GM18907 (cell line): ENCODE data around the gene OPA1.

Experiments used
- ATAC-seq: cut with Tn5 transposase; IDR thresholded peaks from one replicate; pipeline ENCODE4 v1.9.1; 2021; ENCODE audit warnings: mild to moderate bottlenecking, moderate library complexity; ENCODE audit not compliant: unreplicated experiment

The OPA1 gene

GRCh38 chr3:193592841-193593667, at the start of gene OPA1:
Gene OPA1, plus strand, starts transcription at chr3:193593208. Its CDS starts 170 bp downstream, at chr3:193593378.
- ATAC-seq: peak; percentile 98

- no peak for ATAC-seq
Observed at GRCh38 chr3:193544289-193544688, 48.7 kb upstream of the OPA1 start.

GRCh38 chr3:193545304-193545703, 47.7 kb upstream of the OPA1 start:
- ATAC-seq: no peak

- ATAC-seq: no peak
Observed at GRCh38 chr3:193546129-193546528, 46.9 kb upstream of the OPA1 start.

GRCh38 chr3:193548406-193548805, 44.6 kb upstream of the OPA1 start:
- ATAC-seq: no peak

- ATAC-seq: no peak
Observed at GRCh38 chr3:193552923-193553322, 40.1 kb upstream of the OPA1 start.

- no peak for ATAC-seq
Observed at GRCh38 chr3:193553586-193553985, 39.4 kb upstream of the OPA1 start.

GRCh38 chr3:193554811-193555210, 38.2 kb upstream of the OPA1 start, which contains the start of gene ATP13A4:
Gene ATP13A4, minus strand, starts transcription at chr3:193554895. Its CDS starts 96 bp downstream, at chr3:193554799.
- ATAC-seq: no peak

- no peak for ATAC-seq
Observed at GRCh38 chr3:193556841-193557240, 36.2 kb upstream of the OPA1 start.

GRCh38 chr3:193559100-193559499, 33.9 kb upstream of the OPA1 start:
- no peak for ATAC-seq

GRCh38 chr3:193560091-193560490, 32.9 kb upstream of the OPA1 start:
- ATAC-seq: no peak

- no peak for ATAC-seq
Observed at GRCh38 chr3:193560870-193561269, 32.1 kb upstream of the OPA1 start.

GRCh38 chr3:193563426-193563825, 29.6 kb upstream of the OPA1 start:
- ATAC-seq: no peak

- ATAC-seq: no peak
Observed at GRCh38 chr3:193564012-193564411, 29.0 kb upstream of the OPA1 start.

- ATAC-seq: no peak
Observed at GRCh38 chr3:193569119-193569518, 23.9 kb upstream of the OPA1 start.

GRCh38 chr3:193572426-193572908, 20.5 kb upstream of the OPA1 start:
- peak; percentile 79 for ATAC-seq

GRCh38 chr3:193573403-193574191, 19.4 kb upstream of the OPA1 start:
- ATAC-seq: no peak

- peak; percentile 62 for ATAC-seq
Observed at GRCh38 chr3:193574488-193575070, 18.4 kb upstream of the OPA1 start.

- no peak for ATAC-seq
Observed at GRCh38 chr3:193585530-193585929, 7.5 kb upstream of the OPA1 start.

GRCh38 chr3:193586526-193586925, 6.5 kb upstream of the OPA1 start:
- ATAC-seq: no peak

- ATAC-seq: no peak
Observed at GRCh38 chr3:193589129-193589528, 3.9 kb upstream of the OPA1 start.
